Mesodermal cell (in vitro differentiated cells): ENCODE measurements around the gene PTTG1.
A peak's percentile ranks its signal among the peaks of the same experiment; 100 is the strongest.

ENCODE experiments used
- H3K27ac ChIP-seq: 2 replicates; pipeline ENCODE4 v1.7.0; 2013; ENCODE audit warnings: mild to moderate bottlenecking, low read depth, low read length, moderate library complexity; ENCODE audit not compliant: severe bottlenecking
- H3K36me3 ChIP-seq: 2 replicates; pipeline ENCODE4 v1.7.1; 2013; ENCODE audit warnings: mild to moderate bottlenecking, low read length, moderate library complexity; ENCODE audit not compliant: control insufficient read depth, insufficient read depth
- H3K4me1 ChIP-seq: one replicate; pipeline ENCODE4 v1.7.1; 2013; ENCODE audit warnings: mild to moderate bottlenecking, low read length; ENCODE audit not compliant: insufficient read depth, control insufficient read depth, poor library complexity, severe bottlenecking
- H3K4me3 ChIP-seq: 2 replicates; pipeline ENCODE4 v1.7.0; 2013; ENCODE audit warnings: low read length, control low read depth, mild to moderate bottlenecking; ENCODE audit not compliant: insufficient read depth, poor library complexity, severe bottlenecking; ENCODE audit errors: extremely low read depth
- H3K9me3 ChIP-seq: 2 replicates; pipeline ENCODE4 v1.7.1; 2013; ENCODE audit warnings: mild to moderate bottlenecking, low read length, moderate library complexity; ENCODE audit not compliant: control insufficient read depth
- WGBS, 2 experiments: methylation state at CpG; one replicate each; pipeline ENCODE4 v1.1.5; 2013; ENCODE audit warnings: missing lambda C conversion rate in 2 of 2; ENCODE audit not compliant: insufficient coverage in 2 of 2; 5-methylcytosine and 5-hydroxymethylcytosine counted together

The PTTG1 gene

DNA sequence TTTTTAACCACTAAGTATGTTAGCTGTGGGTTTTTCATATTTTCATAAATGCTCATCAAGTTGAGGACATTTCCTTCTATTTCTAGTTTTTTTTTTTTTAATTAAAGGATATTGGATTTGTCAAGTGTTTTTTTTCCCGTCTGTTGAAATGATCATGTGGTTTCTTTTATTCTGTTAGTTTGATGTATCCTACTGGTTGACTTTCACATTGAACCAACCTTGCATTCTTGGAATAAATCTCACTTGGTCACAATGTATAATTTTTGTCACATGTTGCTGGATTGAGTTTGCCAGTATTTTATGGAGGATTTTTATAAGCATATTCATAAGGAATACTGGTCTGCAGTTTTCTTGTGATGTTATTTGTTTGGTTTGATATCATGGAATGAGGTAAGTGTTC is 34.2 kb upstream of the PTTG1 start:
- WGBS, 2 experiments: no CpG with 5 or more reads among the region's 1 CpG
- no peaks in the 10 kb centered on the region for H3K4me1 ChIP-seq
- H3K36me3 ChIP-seq: no peaks in the 10 kb centered on the region
- no peak overlapping the region for H3K4me3 ChIP-seq
- no peak overlapping the region for H3K27ac ChIP-seq
- peaks cover 9% of the 10 kb centered on the region for H3K9me3 ChIP-seq

DNA sequence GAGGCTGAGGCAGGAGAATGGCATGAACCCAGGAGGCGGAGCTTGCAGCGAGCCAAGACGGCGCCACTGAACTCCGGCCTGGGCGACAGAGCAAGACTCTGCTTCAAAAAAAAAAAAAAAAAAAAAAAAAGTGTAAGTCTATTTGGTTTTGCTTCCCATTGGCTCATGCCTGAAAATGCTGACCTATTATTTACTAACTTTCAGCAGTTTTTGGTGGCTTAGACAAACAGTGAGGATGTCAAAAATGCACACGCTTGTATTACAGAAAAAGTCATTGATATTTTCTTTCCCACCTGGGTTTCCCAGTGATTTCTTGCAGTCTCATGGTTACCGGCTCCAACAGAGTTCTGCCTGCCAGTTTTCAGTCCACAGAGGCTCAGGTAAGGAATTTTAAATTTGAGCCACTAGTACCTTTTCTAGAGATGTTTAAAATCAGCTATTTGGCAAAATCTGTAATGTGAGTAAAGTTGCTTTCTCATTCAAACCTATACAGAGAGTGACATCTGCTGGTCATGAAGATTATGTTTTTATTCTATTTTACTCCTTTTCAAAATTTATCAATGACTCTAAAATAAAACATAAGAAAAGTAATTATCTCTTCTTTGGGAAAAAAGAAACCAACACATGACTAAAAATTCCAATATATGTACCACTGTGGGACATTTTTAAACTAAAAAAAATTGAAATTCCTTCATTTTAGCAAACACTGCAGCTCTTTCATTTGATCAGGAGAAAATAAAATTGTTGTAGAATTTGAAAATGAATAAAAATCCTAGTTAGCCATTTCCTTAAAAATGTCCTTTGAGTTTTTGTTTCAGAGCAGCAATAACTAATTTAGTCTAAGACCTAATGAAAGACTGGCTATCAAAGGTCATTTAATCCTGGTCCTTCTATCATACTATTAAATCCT is 30.6 kb upstream of the PTTG1 start:
- H3K36me3 ChIP-seq: peaks cover 3% of the 10 kb centered on the region
- WGBS, 2 experiments: 55 to 59% methylated on average over 2 of the region's 8 CpGs

DNA sequence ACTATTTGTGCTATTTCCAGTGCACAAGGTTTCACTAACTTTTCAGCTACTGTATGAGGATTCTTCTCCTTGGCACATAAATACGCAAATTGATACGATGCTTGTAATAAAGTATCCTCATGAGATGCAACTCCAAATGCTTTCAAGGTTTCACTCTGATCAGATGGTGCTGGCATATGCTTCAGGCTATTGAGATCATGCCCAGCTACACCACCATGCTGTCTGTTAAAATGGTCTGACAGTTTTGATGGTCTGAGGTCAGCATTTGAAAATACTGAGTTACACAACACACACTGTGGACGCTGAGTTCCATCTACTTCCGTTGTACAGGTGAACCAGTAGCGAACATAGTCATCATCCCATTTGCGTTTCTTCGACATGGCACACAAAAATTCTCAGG is 26.5 kb upstream of the PTTG1 start:
- WGBS, 2 experiments: 98 to 100% methylated on average over 2 to 7 of the region's 7 CpGs
- peaks cover 3% of the 10 kb centered on the region for H3K36me3 ChIP-seq
- no peaks in the 10 kb centered on the region for H3K4me1 ChIP-seq
- no peaks in the 10 kb centered on the region for H3K9me3 ChIP-seq
- H3K4me3 ChIP-seq: no peak overlapping the region
- H3K27ac ChIP-seq: no peak overlapping the region

More for the DNA sequence above, 30.6 kb upstream of the PTTG1 start:
- no peak overlapping the region for H3K4me3 ChIP-seq
- no peaks in the 10 kb centered on the region for H3K4me1 ChIP-seq
- H3K27ac ChIP-seq: no peak overlapping the region
- peaks cover 9% of the 10 kb centered on the region for H3K9me3 ChIP-seq

DNA sequence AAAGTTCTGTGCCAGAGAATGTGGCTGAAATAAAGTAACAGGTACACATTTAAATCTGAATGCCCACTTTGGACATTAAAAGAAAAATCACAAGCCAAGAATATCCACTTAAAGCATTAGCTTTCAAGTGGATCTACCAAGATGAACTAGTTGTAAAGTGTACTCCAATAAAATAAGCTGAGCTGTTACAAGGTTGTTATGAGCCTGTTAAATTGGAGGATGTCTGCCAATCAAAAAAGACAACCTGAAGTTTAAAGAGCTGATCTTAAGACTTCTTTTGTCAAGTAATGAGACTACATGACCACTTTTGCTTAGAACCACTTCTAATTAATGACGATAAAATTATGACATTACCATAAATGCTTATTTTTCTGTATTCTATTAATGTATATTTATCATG is 24.2 kb upstream of the PTTG1 start:
- no peak overlapping the region for H3K4me3 ChIP-seq
- no CpG with 5 or more reads among the region's 1 CpG for whole genome bisulfite sequencing, 2 experiments
- peaks cover 20% of the 10 kb centered on the region for H3K36me3 ChIP-seq
- H3K27ac ChIP-seq: no peak overlapping the region
- no peaks in the 10 kb centered on the region for H3K4me1 ChIP-seq
- H3K9me3 ChIP-seq: no peaks in the 10 kb centered on the region

DNA sequence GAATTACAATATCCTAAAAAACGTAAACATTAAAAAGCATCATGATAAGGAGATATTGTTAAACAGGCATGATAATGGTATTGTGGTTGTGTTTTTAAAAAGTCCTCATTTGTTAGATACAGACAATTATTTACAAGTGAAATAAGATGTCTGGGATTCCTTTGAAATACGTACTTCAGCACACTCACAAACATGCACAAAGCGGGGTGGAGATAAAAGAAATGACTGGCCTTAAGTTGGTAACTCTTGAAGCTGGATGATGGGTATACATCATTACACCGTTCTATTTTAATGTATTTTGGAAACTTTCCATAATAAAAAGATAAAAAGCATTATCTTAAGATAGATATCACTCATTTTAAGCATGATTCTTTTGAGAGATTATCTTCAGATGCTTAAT is 22.8 kb upstream of the PTTG1 start:
- Histone ChIP-seq H3K4me1 (no peaks in the 10 kb centered on the region), H3K9me3 (no peaks in the 10 kb centered on the region), H3K4me3 (peak overlapping the region; percentile 69), H3K36me3 (peaks cover 30% of the 10 kb centered on the region), H3K27ac (no peak overlapping the region)
- WGBS, 2 experiments: no CpG with 5 or more reads among the region's 4 CpGs

DNA sequence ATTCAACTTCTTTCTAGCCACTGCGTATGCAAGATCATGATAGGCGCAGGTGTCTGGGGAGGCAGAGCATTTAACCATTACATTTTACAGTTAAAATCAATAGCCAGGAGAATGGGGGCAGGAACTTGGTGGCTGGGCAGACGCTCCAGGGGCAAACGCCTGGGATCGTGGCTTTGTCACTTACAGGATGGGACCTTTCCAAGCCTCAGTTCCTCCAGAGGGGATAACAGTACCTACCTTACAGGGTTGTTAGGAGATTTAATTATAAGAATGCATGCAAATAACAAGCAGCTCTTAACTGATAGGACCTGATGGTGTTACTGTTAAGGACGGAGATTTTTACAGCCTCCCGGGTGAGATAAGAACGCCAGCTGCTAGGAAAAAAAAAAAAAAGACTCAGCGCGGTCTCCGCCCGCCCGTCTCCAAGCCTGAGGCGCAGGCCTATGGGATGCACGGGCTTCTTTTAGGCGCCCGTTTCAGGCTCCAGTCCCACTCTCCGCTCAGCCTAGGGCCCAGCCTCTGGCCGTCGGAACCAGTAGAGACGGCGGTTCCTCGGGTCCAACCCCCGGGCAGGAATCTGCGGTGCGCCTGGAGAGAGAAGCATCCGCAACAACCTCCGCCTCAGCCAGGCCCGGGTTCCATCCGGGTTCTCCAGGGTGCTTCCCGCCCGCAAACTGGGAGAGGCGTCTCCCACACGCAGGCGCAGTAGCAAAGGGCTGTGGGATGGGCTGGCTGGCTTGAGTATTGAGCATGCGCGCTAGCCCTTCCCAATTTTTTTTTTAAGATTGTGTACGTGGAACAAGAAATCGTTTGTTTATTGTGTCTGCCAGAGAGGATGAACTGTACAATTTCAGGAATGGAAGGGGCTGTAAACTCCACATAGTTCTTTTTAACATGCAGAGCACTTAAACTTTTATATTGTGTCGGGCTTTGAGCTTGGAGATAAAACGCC is 22.0 kb upstream of the PTTG1 start, which contains the start of gene FAM200C:
TSS of gene FAM200C (minus strand) at position 653 of the 952 bp plus-strand sequence. CDS start 4,564 bp downstream, outside the sequence.
- H3K9me3 ChIP-seq: no peaks in the 10 kb centered on the region
- no peaks in the 10 kb centered on the region for H3K4me1 ChIP-seq
- peak within 1 kb of the TSS; percentile 91 for H3K27ac ChIP-seq
- peaks cover 38% of the 10 kb centered on the region for H3K36me3 ChIP-seq
- 1% methylated on average over 22 to 28 of the region's 41 CpGs for WGBS, 2 experiments
- peak within 1 kb of the TSS; percentile 69 for H3K4me3 ChIP-seq

DNA sequence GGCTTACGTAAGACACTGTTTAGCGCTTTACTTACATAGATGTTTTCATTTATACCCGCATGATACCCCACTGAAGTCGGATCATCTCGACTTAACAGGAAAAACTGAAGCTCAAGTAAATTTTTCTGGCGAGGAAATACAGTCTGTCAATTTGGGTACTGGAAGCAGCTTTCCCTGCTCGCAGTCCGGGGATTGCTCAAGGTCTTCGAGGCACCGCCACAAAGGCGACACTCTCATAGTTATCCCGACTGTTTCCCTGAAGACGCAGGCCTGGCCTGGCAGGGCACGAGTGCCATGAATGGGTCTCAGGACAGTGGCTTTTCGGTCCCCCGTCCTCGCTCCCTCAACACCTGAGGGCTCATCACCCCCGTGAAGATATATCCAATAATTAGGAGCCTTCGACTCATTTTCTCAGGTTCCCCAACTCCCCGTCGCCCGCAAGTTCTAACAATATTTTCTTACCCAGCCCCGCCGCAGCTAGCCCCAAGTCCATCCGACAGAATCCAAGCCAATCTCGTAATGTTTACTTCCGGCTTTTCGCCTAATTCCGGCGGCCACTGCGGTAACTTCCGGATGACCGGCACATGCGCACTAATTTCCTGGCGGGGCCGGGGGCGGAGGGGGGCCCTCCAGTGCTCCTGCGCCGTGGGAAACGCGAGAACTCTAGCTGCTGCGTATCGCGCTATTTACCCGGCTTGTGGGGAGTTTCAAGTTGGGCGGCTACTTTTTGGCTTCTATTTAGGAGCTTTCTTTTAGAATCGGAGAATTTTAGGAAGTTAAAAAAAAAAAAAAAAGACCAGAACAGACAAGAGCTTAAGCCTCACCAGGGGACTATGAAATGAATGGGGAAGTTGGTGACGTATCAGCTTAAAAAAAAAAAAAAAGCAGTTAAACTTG is 2.8 kb upstream of the PTTG1 start, which contains the start of gene SLU7:
TSS of gene SLU7 (minus strand) at position 521 of the 897 bp plus-strand sequence. CDS start 3,787 bp downstream, outside the sequence.
- 0 to 2% methylated on average over 34 to 40 of the region's 48 CpGs for WGBS, 2 experiments
- peak within 1 kb of the TSS; percentile 90 for H3K27ac ChIP-seq
- H3K4me1 ChIP-seq: peaks cover 24% of the 10 kb centered on the region
- no peaks in the 10 kb centered on the region for H3K9me3 ChIP-seq
- H3K4me3 ChIP-seq: peak within 1 kb of the TSS; percentile 88
- peaks cover 23% of the 10 kb centered on the region for H3K36me3 ChIP-seq

DNA sequence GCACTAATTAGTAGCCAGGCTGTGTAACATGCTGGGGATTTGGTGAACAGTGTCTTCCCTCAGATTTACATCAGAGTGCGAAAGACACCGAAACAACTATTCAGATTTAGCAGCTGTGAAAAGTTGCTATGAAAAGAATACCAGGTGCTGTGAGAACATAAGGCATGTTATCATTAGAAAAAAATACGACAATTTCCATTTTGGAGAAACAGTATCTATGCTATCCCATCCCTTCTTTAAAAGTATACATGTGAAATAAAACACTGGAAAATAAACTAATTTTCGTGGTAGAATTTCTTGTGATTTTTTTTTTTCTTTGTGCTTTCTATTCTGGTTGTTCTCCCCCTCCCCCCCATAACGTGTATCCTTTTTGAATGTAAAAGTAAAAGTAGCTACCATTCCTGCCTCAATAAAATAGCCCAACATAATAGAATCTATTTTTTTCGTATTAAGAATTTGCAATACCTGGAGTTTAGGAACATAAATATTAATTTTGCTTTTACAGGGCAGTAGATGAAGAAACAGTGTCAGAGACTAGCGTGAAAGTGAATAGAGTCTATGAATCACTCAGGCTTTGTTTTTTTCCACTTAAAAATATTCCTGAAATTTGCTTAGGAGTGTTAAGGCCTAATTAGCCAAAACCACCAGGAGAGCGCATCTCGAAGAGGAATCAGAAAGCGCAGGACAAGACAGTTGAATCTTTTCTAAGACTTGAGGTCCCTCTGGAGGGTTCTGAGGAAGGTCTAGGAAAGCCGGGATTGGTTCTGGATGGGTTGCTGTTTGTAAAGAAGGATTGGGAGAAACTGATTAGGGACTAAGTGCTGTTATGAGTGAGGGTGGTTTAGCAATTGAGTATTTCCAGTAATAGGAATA is 2.0 kb upstream of the PTTG1 start:
- Histone ChIP-seq H3K4me3 (peak overlapping the region; percentile 88), H3K36me3 (peaks cover 29% of the 10 kb centered on the region), H3K4me1 (peaks cover 26% of the 10 kb centered on the region), H3K27ac (peak overlapping the region; percentile 90), H3K9me3 (no peaks in the 10 kb centered on the region)
- WGBS, 2 experiments: 80 to 90% methylated on average over 4 to 6 of the region's 11 CpGs

DNA sequence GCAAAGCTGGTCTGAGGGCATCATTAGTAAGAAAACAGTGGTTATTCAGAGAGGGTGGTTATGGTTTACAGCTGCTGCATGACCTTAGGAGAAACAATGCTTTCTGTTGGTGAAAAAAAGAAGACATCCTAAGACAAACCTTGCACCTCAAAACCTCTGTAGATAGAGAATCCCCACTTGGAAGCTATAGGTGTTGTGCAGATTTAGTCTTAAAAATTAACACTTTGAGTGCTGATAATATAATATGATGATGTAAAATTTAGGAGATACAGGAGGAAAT is 1.4 kb upstream of the PTTG1 start:
- Histone ChIP-seq H3K27ac (no peak overlapping the region), H3K9me3 (no peaks in the 10 kb centered on the region), H3K36me3 (peaks cover 35% of the 10 kb centered on the region), H3K4me3 (no peak overlapping the region), H3K4me1 (peaks cover 26% of the 10 kb centered on the region)
